ENCODE results near the gene RAD51B.

The RAD51B gene

DNA sequence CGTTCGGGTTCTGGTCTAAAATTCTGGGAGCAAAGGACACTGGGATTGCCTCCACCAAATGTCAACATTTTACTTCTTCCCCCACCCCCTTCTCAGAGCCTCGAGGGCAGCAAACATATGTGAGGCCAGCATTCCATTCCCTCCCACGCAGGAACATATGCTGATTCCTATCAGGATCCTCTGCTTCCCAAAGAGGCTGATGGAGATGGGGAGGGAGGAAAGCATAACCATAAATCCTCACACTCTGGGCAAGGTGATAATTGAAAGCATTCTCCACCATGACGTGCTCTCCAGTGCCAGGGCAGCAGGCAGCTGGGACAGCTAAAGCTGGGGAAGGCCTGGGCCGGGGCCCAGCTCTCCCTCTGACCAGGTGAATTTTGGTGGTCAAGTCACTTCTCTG lies 578.2 kb downstream of the RAD51B start:
- no peak for DNase-seq

DNA sequence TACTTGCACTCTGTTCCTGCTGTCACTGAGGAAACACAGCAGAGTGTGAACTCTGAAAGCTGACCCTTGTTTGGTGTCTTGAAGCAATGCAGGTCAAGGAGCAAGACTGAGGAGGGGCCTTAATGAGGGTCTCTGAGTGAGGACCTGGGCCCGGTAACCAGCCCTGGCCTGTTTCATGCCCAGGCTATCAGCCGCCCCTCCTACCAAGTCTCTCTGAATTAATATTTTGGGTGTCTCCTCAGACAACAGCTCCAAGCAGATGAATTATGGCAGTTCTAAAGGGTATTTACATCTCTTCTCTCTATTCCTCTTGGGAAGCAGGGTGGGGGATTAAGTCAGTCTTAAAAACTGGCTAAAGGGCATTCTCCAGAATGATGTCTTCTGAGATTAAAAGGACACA lies 578.8 kb downstream of the RAD51B start:
- no peak for DNase-seq

DNA sequence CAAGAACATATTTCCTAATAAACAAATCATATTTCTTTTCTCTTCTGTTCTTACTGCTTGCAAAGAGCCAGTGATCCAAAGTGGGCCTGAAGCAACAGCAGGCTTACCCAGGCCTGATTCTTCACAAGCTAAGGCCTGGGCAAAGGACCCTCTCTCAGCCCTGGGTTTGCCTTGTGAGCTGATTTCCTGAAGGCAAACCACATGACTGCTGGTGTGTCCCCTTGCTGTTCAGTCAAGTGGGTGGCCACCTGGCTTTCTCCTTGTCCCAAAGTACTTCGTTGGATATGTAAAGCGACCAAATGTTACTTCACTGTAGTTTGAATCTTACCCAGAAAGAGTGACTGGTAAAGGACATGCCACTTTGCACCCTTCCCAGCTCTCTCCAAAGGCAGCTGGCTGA lies 580.4 kb downstream of the RAD51B start:
- DNase-seq: no peak

DNA sequence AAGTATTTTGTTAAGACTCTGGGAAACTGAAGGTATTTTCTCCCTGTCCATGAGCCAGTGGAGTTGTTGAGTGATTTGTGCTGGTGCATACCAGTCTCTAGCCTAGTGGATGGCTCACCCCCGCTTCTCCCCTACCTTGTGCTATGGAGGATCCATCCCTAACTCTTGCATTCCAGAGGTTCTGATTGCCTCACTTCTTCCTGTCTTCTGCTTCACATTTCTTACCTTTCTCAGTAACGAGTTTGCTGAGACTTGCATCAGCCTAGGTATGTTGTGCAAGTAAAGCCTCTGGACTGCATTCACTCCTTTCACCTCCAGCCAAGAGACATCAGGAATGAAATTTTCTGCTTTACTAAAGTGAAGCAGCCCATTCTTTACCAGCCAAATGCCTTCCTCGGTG lies 581.7 kb downstream of the RAD51B start:
- no peak for DNase-seq

DNA sequence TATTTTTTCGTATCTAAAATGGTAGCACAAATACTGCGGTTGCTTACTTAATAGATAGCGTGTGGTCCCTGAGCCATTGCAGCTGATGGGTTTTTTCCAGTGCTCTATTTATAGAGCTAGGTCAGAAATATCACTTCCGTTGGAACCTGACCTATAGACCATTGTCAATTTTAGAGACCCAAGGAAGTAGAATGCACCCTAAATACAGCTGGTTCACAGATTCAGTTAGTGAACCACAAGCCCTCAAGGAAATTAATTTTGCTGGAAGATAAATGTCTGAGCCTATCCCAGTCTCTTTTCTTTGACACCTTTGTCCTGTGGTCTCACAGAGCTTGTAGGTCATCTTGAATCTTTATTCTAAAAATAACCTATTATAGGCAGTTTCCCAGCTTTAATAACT lies 582.3 kb downstream of the RAD51B start:
- no peak for DNase-seq

DNA sequence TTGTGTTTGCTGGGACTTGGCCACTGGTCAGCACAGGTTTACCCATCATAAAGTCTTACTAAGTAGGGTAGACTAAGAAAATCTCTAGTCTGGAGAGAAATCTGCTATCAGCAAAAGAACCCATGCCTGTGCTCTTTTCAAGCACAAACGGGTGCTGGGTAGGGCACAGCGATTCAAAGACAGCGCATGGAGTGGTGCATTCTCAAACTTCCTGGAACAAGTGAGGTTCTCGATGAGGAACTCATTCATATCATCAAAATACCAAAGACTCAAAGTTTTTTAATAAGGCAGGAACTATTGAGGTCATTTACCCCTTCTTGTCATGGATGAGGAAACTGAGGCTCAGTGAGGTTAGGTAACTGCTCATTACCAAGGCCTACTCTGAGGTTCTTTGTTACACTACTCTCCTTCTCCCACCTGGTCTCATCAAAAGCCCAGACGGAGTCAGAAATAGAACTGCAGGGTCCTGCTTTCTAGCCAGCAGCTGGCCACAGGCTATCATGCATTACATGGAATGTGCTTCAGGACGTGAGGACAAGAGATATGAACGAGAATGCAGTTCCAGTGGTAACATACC lies 583.0 kb downstream of the RAD51B start:
- no peak for DNase-seq

DNA sequence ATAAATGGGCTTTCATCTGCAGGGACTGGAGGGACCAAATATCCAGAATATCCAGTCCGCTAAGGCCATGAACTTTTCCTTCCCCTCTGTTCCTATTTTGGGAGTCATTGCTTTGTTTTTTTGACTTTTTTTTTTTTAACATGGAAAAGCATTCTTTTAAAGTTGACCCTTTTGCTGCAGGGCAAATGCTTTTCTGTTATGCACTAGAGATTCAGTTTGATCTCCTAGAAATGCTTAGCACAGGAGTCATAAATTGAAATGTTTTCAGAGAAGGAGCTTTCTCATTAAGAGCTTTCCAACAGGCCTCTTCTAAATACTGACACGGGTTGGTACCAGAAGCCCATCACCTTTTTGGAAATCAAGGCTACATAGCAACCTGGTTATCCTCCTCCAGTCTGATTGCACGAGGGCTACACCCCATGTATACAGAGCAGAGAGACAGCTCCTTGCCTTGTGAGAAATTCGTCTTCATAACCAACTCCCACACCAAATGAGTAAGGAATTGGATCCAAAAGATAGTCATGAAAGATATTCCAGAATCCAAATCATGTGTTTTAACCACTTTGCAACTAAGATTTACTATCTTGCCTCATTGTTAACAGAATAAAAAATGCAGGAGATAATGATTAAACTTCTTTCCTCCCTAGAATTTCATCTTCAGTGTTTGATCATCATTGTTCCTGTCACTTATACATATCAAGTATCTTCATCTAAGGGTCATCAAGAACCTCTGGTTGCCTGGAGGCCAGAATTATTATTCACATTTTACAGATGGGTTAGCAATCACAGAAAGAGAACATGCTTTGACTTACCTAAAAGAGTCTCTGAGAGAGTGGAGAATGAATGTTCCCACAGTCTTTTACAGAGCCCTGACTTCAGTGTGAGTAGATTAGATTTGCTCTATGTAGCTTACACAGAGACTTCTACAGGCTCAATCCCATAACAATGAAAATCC lies 583.9 kb downstream of the RAD51B start:
- no peak for DNase-seq

DNA sequence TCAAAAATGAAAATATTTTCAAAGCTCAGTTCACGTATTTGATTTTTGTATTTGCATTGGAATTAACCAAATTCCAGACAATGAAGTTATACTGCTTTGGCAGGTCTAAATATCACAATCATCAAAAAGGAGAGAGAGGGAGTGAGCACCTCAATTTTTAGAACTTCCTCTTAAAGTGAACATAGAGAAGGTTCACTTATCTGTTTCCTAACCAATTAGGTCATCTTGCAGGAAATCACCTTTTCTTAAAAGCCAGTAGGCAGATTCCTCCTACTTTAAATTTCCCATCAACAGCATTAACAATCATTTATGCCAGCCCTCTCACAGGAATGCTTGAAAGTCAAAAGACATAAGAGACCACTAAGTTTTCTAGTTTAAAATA lies 584.6 kb downstream of the RAD51B start:
- no peak for DNase-seq

DNA sequence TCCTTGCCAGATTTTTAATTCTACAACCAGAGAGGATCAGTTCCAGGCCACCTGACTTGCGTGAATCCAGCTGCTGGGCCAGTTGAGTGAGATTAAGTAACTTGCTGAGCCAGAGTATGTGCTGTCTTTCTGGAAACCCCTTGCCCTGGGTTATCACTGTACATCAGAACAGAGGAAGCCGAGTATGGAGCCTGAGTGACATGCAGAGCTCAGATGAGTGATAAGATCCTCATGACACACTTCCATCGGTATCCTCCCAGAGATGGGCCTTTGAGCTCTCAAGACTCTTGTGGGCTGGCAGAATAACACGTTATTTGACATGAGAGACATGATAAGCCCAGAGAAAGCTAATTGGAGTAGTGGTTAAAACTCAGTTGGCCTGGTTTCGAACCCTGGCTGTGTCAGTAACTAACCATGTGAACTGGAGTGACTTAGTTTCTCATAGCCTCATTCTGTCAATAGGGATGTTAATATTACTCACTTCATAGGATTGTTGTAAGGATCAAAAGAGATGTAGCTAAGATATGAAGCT lies 585.1 kb downstream of the RAD51B start:
- no peak for DNase-seq

DNA sequence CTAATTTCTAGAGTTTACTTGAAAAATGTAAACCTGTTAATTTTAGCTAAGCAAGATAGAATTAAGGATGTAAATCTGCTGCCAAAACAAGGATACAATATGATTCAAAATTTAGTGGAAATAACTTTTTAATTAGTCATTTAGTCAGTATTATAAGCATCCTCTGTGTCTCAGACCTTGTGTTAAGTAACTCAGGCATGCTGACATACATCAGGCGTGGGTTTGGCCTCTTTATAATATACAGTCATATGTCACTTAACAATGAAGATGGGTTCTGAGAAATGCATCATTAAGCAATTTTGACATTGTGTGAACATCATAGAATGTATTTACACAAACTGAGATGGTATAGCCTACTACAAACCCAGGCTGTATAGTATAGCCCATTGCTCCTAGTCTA lies 586.4 kb downstream of the RAD51B start:
- no peak for DNase-seq

DNA sequence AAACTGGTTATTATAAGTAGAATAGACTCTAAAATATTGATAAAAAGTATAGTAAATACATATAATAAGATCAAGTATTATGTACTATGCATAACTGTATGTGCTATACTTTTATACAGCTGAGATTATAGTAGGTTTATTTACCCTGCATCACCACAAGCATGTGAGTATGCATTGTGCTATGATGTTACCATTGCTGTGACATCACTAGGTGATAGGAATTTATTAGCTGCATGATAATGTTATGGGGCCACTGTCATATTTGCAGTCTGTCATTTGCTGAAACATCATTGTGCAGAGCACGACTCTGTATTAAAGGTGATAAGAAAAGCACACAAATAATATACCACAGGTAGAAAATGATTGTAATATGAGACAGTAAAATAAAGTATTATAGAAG lies 587.7 kb downstream of the RAD51B start:
- no peak for DNase-seq

DNA sequence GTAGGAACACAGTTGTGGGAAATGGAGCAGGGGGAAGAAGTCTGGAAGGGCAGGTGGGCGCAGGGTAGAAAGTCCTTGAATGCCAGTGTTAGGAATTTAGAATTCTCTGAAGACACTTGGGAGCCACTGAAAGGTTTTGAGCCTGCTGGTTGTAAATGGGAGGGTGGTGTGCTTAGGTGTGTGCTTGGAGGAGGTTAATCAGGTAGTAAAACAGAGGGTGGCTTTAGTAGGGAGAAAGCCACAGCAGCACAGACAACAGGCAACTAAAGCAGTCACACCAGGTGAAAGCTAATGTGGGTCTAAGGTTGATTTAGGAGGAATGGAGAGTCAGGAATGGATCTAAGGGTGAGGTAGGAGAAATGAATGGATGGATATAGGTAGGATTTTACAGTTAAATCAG lies 588.2 kb downstream of the RAD51B start:
- no peak for DNase-seq

DNA sequence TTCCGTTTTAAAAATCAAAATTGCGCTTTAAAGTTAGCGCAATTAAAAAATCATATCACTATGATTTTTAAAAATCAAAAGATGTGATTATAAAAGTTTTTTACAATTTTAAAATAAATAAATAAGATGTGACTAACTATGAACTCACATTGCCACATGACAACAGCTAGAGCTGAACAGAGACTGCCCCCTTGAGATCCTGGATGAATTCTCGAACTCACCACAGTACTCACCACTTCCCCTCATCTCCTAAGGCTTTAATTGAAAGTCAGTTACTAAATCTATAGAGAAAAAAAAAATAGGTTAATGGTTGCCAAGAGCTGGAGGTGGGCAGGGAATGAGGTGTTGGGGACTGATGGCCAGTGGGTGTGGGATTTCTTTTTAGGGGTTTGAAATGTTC lies 589.1 kb downstream of the RAD51B start:
- no peak for DNase-seq

DNA sequence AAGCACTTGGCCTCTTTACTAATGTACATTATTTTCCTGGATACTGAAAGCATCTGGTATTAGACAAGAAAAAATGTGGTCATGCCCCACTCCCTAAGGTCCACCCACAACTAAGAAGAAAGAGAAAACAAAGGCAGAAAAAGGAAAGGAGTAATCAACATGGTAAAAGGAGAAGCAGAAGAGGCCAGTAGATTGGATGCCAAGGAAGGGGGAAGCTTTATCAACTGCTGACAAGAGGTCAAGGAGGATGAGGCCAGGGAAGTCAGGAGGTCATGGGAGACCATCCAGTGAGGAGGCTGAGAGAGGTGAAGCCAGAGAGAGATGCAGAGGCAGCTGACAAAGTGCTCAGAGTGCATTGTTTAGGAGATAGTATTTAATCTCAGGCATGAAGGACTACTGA lies 589.8 kb downstream of the RAD51B start:
- DNase-seq: no peak

DNA sequence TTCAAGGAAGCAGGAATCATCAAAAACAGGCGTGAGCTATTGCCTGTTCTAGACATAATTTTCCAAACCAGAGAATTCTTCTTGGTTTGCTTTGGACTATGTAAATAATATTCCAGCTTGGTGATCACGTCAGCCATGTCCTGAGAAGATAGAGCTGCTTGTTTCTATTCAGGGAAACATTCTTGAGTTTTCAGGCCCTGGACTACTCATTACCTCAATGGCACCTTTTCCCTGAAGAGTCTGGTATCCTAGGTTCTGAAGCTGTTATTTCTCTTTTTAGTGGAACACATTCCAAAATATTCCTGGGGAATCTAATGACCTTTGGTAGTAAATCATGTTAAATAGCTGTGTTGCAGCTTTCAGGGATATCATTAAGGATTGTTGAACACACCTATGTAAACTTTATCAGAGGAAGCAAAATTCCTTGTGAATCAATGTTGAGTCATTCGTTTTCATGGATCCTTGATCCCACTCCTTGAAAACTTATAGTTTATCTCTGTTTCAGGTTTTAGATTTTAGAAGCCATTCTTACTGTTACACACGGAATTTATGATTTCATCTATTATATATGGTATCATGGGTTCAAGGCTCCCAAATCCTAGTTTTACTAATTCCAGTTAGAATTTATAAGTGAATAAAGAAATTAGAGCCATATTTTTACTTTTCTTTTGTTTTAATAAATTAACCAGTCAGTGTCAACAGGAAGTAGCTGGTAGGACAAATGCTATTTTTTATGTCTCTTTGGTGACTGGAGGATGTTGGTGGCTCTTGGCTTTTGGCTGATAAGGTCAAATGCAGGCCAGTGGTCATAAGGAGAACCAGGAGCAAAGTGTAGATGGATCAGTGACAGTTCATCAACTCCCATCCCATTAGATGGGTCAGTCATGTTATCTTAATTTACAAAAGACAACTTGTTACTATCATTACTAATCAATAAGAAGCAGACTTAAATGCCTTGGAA lies 593.2 kb downstream of the RAD51B start:
- DNase-seq: no peak

DNA sequence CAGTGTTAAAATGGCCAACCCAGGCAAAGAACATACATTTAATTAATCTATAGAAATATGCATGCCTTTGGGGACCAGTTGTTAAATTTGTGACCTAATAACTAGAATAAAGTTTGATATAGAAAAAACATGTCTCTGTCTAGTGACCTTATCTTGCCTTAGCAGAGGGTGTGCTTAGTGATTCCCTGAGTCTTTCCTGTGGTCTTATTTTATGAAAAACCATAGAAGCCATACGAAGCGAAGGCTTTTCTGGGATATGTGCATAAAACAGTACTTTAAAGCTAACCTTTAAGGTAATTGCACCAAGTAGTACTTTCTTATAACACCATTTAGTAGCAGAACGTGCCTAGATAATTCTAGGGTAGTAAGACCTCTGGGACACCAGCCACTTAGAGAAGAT lies 593.9 kb downstream of the RAD51B start:
- no peak for DNase-seq

DNA sequence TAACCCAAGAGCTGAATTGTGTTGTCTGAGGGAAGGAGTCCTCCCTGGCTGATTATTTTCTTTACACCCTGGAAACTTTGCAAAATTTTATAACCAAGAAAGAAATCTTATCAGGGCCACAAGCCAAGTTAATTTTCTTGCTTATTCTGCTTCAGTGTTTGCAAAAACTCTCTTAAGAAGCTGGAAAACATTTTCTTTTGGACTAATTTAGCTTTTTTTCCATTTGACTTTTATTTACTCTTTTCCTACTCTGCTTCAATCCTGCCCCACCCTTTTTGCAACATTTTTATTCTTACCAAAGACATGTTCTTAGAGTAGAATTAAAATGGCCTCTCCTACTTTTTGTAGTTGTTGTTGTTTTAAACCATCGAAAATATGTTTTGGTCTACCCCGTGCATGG lies 594.5 kb downstream of the RAD51B start:
- DNase-seq: no peak

DNA sequence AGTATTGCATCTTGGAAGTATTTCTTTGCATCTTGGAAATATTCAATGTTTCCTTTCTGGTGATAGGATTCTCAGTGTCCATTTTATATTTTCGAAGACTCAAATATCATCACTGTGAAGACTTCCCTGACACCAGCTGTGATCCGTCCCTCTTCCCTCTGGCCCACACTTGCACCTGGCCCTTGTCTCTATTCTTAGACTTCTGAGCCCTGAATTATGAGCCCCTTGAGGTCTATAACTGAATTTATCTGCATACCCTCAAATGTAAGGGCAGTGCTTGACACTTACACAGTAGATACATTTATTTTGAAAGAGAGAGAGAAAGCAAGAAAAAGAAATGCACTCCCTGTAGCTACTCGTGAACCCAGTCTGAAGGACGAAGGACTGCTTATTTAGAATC lies 596.6 kb downstream of the RAD51B start:
- no peak for DNase-seq

DNA sequence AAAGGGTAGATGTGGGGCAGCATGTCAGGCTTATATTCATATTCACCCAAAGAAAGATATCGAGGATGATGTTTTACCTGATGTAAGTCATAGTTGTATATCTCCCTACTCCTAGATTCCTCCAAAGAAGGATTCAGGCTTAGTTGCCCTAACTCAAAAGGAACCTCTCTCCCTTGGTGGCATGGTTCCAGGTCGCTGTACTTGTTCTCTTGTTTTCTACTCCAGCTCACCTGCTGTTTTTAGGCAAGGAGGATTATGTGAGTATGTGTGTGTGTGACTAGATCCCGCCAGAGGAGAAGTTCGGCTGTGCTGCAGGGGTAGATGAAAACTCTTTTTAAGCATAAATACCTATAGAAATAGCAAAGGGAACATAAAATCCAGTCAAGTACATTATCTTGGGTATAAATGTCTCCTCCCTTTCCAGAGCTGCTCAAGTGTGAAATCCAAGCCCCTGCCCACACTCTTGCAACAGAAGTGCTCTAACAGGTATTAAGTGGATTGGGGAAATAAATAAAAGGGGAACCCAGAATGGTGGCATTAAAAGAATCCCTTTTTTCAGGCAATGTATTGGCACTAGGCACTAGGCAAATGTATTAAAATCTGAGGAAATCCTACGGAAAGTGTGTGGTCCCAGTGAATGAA lies 597.6 kb downstream of the RAD51B start:
- no peak for DNase-seq

DNA sequence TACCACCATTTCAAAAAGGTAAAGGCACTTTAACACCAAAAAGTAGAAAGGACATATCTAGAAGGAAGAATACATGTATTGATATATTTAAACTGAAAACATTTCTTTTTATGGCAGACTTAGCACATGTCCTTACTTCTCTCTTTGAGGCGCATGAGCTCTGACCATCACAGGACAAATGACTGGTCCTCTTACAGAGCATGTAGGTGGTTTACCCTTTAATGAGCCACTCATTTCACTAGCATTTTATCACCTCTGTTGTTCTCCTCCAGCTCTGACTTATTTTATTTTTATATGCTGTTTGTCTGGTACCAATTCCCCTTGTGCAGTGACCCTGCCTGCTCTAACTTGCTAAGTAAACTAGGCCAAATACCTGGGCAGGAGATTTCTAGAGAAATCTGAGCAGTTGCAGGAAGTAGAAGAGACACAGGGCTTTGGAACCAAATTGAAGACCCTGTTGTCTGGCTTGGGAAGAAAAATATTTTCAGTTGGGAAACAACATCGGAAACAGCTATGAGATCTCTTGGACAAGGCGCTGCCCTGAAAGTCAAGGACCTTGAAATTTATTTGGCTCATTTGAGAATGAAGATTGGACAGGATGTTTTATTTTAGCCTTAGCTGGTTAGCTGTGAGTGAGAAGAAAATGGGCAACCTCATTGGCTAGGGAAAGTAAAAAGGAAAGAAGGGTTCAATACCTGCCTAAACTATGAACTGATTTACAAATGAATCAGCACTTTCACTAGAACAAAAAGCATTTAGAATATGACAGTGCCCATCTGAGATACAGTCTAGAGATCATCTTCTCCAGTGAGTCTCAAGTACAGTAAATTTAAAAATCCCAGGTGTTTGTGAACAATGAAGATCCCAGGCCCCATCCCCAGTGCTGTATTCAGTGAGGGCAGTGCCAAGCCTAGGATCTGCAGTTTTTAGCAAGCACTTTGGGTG lies 598.9 kb downstream of the RAD51B start:
- no peak for DNase-seq

DNA sequence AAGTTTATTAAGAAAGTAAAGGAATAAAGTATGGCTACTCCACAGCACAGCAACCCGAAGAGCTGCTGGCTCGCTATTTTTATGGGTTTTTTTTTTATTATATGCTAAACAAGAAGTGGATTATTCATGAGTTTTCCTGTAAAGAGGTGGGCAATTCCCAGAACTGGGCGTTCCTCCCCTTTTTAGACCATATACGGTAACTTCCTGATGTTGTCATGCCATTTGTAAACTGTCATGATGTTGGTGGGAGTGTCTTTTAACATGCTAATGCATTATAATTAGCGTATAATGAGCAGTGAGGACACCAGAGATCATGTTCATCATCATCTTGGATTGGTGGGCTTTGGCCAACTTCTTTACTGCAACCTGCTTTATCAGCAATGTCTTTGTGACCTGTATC lies 600.8 kb downstream of the RAD51B start:
- DNase-seq: no peak
